ENCODE results near the gene ZNF462.
"Not testable (repeated sequence)": the region's sequence is repeated elsewhere in the genome, so short reads cannot be mapped to it uniquely, and the experiment has no call there.

Gene ZNF462

GRCh38 chr9:106981396-106982287 lies 118.7 kb downstream of the ZNF462 start:
- Histone ChIP-seq H3K4me1 (ENCODE audit: insufficient read depth, low read length, poor library complexity, severe bottlenecking) (no peaks in the 10 kb centered on the region), H3K4me3 (ENCODE audit: low read length, poor library complexity, severe bottlenecking) (no peak overlapping the region)
- TF ChIP-seq EZH2phosphoT487 (IDR thresholded peaks at IDR 0.05; ENCODE audit: borderline replicate concordance) (no peak), CTCF (conservative IDR thresholded peaks at IDR 0.05; ENCODE audit: low read length) (no peak)

GRCh38 chr9:106982636-106983035 lies 119.7 kb downstream of the ZNF462 start:
- Histone ChIP-seq H3K4me2 (ENCODE audit: low read depth, low read length, poor library complexity, severe bottlenecking) (no peak overlapping the region), H3K9ac (ENCODE audit: low read depth, low read length, poor library complexity, severe bottlenecking) (no peak overlapping the region), H4K20me1 (ENCODE audit: insufficient read depth, low read length, poor library complexity, severe bottlenecking) (no peaks in the 10 kb centered on the region), H3K9me2 (replicated peaks; ENCODE audit: low read depth, low read length) (no peaks in the 10 kb centered on the region), H3K4me1 (ENCODE audit: insufficient read depth, low read length, poor library complexity, severe bottlenecking) (no peaks in the 10 kb centered on the region), H3K27me3 (ENCODE audit: insufficient read depth, low read length, poor library complexity, severe bottlenecking) (no peaks in the 10 kb centered on the region), H3F3A (ENCODE audit: low read depth) (no peaks in the 10 kb centered on the region), H3K36me3 (ENCODE audit: insufficient read depth, low read length) (peaks cover 14% of the 10 kb centered on the region; the same call in 1 of the 2 replicates), H3K9me3 (ENCODE audit: insufficient read depth, low read depth, low read length) (no peaks in the 10 kb centered on the region), H3K4me3 (ENCODE audit: low read length, poor library complexity, severe bottlenecking) (no peak overlapping the region), H3K79me2 (ENCODE audit: insufficient read depth, low read length) (no peaks in the 10 kb centered on the region), H2AFZ (ENCODE audit: low read length) (no peak overlapping the region)
- TF ChIP-seq EZH2phosphoT487 (IDR thresholded peaks at IDR 0.05; ENCODE audit: borderline replicate concordance) (no peak), CTCF (conservative IDR thresholded peaks at IDR 0.05; ENCODE audit: low read length) (no peak)

More at GRCh38 chr9:106981396-106982287, 118.7 kb downstream of the ZNF462 start:
- Histone ChIP-seq H3K9me2 (replicated peaks; ENCODE audit: low read depth, low read length) (no peaks in the 10 kb centered on the region), H3K4me2 (ENCODE audit: low read depth, low read length, poor library complexity, severe bottlenecking) (no peak overlapping the region), H4K20me1 (ENCODE audit: insufficient read depth, low read length, poor library complexity, severe bottlenecking) (no peaks in the 10 kb centered on the region), H3K36me3 (ENCODE audit: insufficient read depth, low read length) (peaks cover 20% of the 10 kb centered on the region; the same call in 1 of the 2 replicates), H3K79me2 (ENCODE audit: insufficient read depth, low read length) (no peaks in the 10 kb centered on the region), H2AFZ (ENCODE audit: low read length) (no peak overlapping the region), H3K9me3 (ENCODE audit: insufficient read depth, low read depth, low read length) (no peaks in the 10 kb centered on the region), H3K9ac (ENCODE audit: low read depth, low read length, poor library complexity, severe bottlenecking) (no peak overlapping the region), H3K27me3 (ENCODE audit: insufficient read depth, low read length, poor library complexity, severe bottlenecking) (no peaks in the 10 kb centered on the region), H3F3A (ENCODE audit: low read depth) (no peaks in the 10 kb centered on the region)

GRCh38 chr9:106983346-106983745 lies 120.4 kb downstream of the ZNF462 start:
- H3K9me3 ChIP-seq (ENCODE audit: insufficient read depth, low read depth, low read length): no peaks in the 10 kb centered on the region
- H4K20me1 ChIP-seq (ENCODE audit: insufficient read depth, low read length, poor library complexity, severe bottlenecking): no peaks in the 10 kb centered on the region
- no peaks in the 10 kb centered on the region for H3K4me1 ChIP-seq (ENCODE audit: insufficient read depth, low read length, poor library complexity, severe bottlenecking)
- no peak for TF ChIP-seq EZH2phosphoT487 (IDR thresholded peaks at IDR 0.05; ENCODE audit: borderline replicate concordance)
- TF ChIP-seq CTCF (conservative IDR thresholded peaks at IDR 0.05; ENCODE audit: low read length): no peak
- H2AFZ ChIP-seq (ENCODE audit: low read length): no peak overlapping the region
- H3K27me3 ChIP-seq (ENCODE audit: insufficient read depth, low read length, poor library complexity, severe bottlenecking): no peaks in the 10 kb centered on the region
- no peaks in the 10 kb centered on the region for H3F3A ChIP-seq (ENCODE audit: low read depth)
- peaks cover 14% of the 10 kb centered on the region; the same call in 1 of the 2 replicates for H3K36me3 ChIP-seq (ENCODE audit: insufficient read depth, low read length)
- H3K9me2 ChIP-seq (replicated peaks; ENCODE audit: low read depth, low read length): no peaks in the 10 kb centered on the region
- H3K4me2 ChIP-seq (ENCODE audit: low read depth, low read length, poor library complexity, severe bottlenecking): no peak overlapping the region
- no peaks in the 10 kb centered on the region for H3K79me2 ChIP-seq (ENCODE audit: insufficient read depth, low read length)
- H3K4me3 ChIP-seq (ENCODE audit: low read length, poor library complexity, severe bottlenecking): no peak overlapping the region
- no peak overlapping the region for H3K9ac ChIP-seq (ENCODE audit: low read depth, low read length, poor library complexity, severe bottlenecking)

- peaks cover 13% of the 10 kb centered on the region; the same call in 1 of the 2 replicates for H3K36me3 ChIP-seq (ENCODE audit: insufficient read depth, low read length)
- not testable (repeated sequence) for H3K4me1 ChIP-seq (ENCODE audit: insufficient read depth, low read length, poor library complexity, severe bottlenecking); H3K9ac ChIP-seq (ENCODE audit: low read depth, low read length, poor library complexity, severe bottlenecking); H3K27me3 ChIP-seq (ENCODE audit: insufficient read depth, low read length, poor library complexity, severe bottlenecking); H3K4me2 ChIP-seq (ENCODE audit: low read depth, low read length, poor library complexity, severe bottlenecking); H3F3A ChIP-seq (ENCODE audit: low read depth); H3K9me2 ChIP-seq (replicated peaks; ENCODE audit: low read depth, low read length); H2AFZ ChIP-seq (ENCODE audit: low read length); H4K20me1 ChIP-seq (ENCODE audit: insufficient read depth, low read length, poor library complexity, severe bottlenecking); H3K79me2 ChIP-seq (ENCODE audit: insufficient read depth, low read length); H3K4me3 ChIP-seq (ENCODE audit: low read length, poor library complexity, severe bottlenecking); H3K9me3 ChIP-seq (ENCODE audit: insufficient read depth, low read depth, low read length)
Observed at GRCh38 chr9:106989904-106990303, 126.9 kb downstream of the ZNF462 start.

All from Loucy (cell line).